Suprapubic skin (tissue), 4 donors: ENCODE data around the gene GMNN.

ENCODE experiments used
- EP300 ChIP-seq: sonication (generic); formaldehyde crosslinking; IDR thresholded peaks from one replicate; pipeline ENCODE4 v1.6.1; 2017; ENCODE audit warnings: antibody characterized with exemption
- POLR2A ChIP-seq, 2 donors: fragments of 450-650 bp; IDR thresholded peaks; one replicate each; pipeline ENCODE4 v1.6.1; 2017; ENCODE audit warnings: antibody characterized with exemption in 2 of 2, mild to moderate bottlenecking in 2 of 2, moderate library complexity in 2 of 2
- POLR2AphosphoS5 ChIP-seq, 3 donors: sonication (generic); formaldehyde crosslinking; IDR thresholded peaks; one replicate each; pipeline ENCODE4 v1.6.1; 2017; ENCODE audit warnings: antibody characterized with exemption in 3 of 3
- TF ChIP-seq, protein P1 (sequence below), 2 donors: fragments of 200-600 bp in 1 of 2; fragments of 450-650 bp in 1 of 2; sonication (generic) in 1 of 2; IDR thresholded peaks; one replicate each; pipeline ENCODE4 v1.5.1; 2016 to 2019; ENCODE audit warnings: antibody characterized with exemption in 2 of 2, mild to moderate bottlenecking in 1 of 2, moderate library complexity in 1 of 2

DNA sequence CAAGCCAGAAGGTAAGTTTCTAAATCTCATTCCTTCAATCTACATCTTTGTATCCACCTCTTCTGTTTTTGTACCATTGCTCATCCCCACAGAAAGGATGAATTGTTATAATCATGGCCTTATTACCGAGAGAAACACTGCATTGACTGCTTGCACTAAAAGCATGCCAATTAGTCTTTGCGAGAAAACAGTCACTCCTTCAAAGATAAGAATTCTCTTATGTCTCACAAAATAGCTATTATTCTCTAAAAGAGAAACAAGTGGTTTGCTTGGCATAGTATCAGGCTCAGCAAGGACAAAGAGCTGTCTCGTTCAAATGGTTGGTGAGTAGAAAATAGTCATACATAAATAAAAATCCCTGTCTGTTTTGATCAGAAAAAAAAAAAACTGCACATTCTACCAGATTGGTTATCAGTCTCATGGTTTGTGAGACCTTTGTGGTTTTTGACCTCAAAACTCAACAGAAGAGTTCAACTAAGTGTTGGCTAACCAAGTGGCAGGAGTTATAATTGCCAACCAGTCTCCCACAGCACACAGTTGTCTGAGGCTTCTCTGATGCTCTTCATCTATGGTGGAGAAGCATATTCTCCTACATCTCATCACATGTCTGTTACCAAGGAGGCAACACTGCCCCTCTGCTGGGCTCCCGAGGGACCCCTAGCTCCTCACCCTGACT, 59.1 kb downstream of the GMNN start:
- TF ChIP-seq, protein P1, sequence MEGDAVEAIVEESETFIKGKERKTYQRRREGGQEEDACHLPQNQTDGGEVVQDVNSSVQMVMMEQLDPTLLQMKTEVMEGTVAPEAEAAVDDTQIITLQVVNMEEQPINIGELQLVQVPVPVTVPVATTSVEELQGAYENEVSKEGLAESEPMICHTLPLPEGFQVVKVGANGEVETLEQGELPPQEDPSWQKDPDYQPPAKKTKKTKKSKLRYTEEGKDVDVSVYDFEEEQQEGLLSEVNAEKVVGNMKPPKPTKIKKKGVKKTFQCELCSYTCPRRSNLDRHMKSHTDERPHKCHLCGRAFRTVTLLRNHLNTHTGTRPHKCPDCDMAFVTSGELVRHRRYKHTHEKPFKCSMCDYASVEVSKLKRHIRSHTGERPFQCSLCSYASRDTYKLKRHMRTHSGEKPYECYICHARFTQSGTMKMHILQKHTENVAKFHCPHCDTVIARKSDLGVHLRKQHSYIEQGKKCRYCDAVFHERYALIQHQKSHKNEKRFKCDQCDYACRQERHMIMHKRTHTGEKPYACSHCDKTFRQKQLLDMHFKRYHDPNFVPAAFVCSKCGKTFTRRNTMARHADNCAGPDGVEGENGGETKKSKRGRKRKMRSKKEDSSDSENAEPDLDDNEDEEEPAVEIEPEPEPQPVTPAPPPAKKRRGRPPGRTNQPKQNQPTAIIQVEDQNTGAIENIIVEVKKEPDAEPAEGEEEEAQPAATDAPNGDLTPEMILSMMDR (IDR thresholded peaks at IDR 0.05), result no peak
- TF ChIP-seq EP300, result no peak
- no peak for TF ChIP-seq POLR2AphosphoS5 (IDR thresholded peaks at IDR 0.05)
- TF ChIP-seq POLR2A (IDR thresholded peaks at IDR 0.05), result no peak
